ENCODE data around the gene GAK.

DNA sequence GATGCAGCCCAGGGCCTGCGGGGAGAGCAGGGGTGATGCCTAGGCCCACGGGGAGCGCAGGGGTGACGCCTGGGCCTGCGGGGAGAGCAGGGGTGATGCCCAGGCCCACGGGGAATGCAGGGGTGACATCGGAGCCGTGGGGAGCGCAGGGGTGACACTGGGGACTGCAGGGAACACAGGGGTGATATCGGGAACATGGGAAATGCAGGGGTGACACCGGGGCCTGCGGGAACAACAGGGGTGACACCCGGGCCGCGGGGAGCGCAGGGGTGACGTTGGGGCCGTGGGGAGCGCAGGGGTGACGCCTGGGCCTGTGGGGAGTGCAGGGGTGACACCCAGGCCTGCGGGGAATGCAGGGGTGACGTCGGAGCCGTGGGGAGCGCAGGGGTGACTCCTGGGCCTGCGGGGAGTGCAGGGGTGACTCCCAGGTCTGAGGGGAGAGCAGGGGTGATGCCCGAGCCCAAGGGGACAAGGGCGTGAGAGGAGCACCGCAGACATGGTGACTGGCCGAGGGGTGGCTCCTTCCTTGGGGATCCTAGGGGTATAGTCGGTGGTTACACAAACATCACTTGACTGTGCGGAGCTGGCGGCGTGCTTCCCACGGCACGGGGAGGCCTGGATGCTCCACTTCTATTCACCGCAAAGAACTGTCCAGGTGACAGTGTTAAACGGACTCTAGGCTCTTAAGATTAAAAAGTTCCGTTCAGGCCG is 38.0 kb downstream of the GAK start:
- TF ChIP-seq, protein P1, sequence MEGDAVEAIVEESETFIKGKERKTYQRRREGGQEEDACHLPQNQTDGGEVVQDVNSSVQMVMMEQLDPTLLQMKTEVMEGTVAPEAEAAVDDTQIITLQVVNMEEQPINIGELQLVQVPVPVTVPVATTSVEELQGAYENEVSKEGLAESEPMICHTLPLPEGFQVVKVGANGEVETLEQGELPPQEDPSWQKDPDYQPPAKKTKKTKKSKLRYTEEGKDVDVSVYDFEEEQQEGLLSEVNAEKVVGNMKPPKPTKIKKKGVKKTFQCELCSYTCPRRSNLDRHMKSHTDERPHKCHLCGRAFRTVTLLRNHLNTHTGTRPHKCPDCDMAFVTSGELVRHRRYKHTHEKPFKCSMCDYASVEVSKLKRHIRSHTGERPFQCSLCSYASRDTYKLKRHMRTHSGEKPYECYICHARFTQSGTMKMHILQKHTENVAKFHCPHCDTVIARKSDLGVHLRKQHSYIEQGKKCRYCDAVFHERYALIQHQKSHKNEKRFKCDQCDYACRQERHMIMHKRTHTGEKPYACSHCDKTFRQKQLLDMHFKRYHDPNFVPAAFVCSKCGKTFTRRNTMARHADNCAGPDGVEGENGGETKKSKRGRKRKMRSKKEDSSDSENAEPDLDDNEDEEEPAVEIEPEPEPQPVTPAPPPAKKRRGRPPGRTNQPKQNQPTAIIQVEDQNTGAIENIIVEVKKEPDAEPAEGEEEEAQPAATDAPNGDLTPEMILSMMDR (IDR thresholded peaks at IDR 0.05; ENCODE audit: insufficient read depth, low read length, poor library complexity, severe bottlenecking): no peak
- TF ChIP-seq EZH2phosphoT487 (conservative IDR thresholded peaks at IDR 0.05; ENCODE audit: low read length): no peak

Data from SU-DHL-6 (cell line).